K562 (cell line): ENCODE results near the gene SMC1A. TPM values are rescaled to one million over a fixed set of nuclear protein-coding genes. Genes with fewer than 3 reads are reported as not detected.

Experiments
- ATAC-seq: fragments of 200-7000 bp; cut with Tn5 transposase; 3 replicates; pipeline ENCODE4 v1.9.1; 2020; ENCODE audit warnings: moderate library complexity
- Bru-seq: library from RNA; stranded (reverse); fragments of 400-500 nt; gene quantifications from one replicate; lab custom pipeline; 2021; lab: Mats Ljungman, UMichigan
- BruChase-seq, 2 experiments: library from RNA; stranded (reverse); fragments of 400-500 nt; gene quantifications; one replicate each; lab custom pipeline; 2021; lab: Mats Ljungman, UMichigan
- BruUV-seq: library from RNA; stranded (reverse); fragments of 400-500 nt; replicated peaks from 2 replicates; lab custom pipeline; 2021; lab: Mats Ljungman, UMichigan
- CTCF ChIA-PET: fragments of 300-600 bp; formaldehyde crosslinking; extraction: SDS; loops from one replicate; lab custom pipeline; 2021; ENCODE audit warnings: low intra/inter-chr PET ratio; lab: Yijun Ruan, JAX
- POLR2A ChIA-PET: fragments of 300-600, 350-650 bp; sonication (Branson Sonifier 250); formaldehyde crosslinking; extraction: SDS; loops from one replicate; lab custom pipeline; 2021; ENCODE audit warnings: antibody characterized with exemption, inconsistent platforms; lab: Yijun Ruan, JAX
- DNase-seq, 4 experiments: peaks; one replicate each; pipeline versions ENCODE4 v3.0.0 to v3.0.0-alpha.2; 2011 to 2018; ENCODE audit warnings: low spot score in 3 of 4, mixed read lengths in 3 of 4; ENCODE audit errors: extremely low read depth in 1 of 4
- FAIRE-seq: peaks from 2 replicates; lab custom pipeline; 2011; peaks lifted over from hg19 to GRCh38; lab: Jason Lieb, UNC
- H2AFZ ChIP-seq: 2 replicates; pipeline ENCODE4 v1.6.0; 2011; ENCODE audit warnings: low read depth, low read length, control low read depth, inconsistent platforms
- H3K27ac ChIP-seq: fragments of 200-600 bp; 3 replicates; pipeline ENCODE4 v1.8.0; 2011; ENCODE audit warnings: low read depth, mild to moderate bottlenecking, control low read depth, inconsistent platforms, low read length, moderate library complexity, mixed read lengths; ENCODE audit errors: extremely low read depth
- H3K27me3 ChIP-seq, 2 experiments: fragments of 300-600 bp in 1 of 2; 2 replicates in 1 of 2; 3 replicates in 1 of 2; pipeline versions ENCODE4 v1.6.0 to v1.8.0; 2011; ENCODE audit warnings: inconsistent platforms in 2 of 2, low read length in 2 of 2, mild to moderate bottlenecking in 1 of 2, mixed read lengths in 1 of 2, moderate library complexity in 1 of 2; ENCODE audit not compliant: control insufficient read depth in 2 of 2, insufficient read depth in 2 of 2
- H3K36me3 ChIP-seq: fragments of 300-600 bp; 3 replicates; pipeline ENCODE4 v1.8.0; 2011; ENCODE audit warnings: mild to moderate bottlenecking, low read length, inconsistent platforms; ENCODE audit not compliant: control insufficient read depth, insufficient read depth
- H3K4me1 ChIP-seq, 2 experiments: fragments of 200-600 bp in 1 of 2; replicated peaks in 1 of 2; 2 replicates in 1 of 2; 3 replicates in 1 of 2; pipeline versions ENCODE4 v1.5.1 to v1.8.0; 2011; ENCODE audit warnings: inconsistent platforms in 2 of 2, low read length in 2 of 2, mild to moderate bottlenecking in 1 of 2, mixed read lengths in 1 of 2, moderate library complexity in 1 of 2; ENCODE audit not compliant: control insufficient read depth in 2 of 2, insufficient read depth in 2 of 2
- H3K4me2 ChIP-seq: 2 replicates; pipeline ENCODE4 v1.6.1; 2011; ENCODE audit warnings: low read length, control low read depth, inconsistent platforms, mixed read lengths; ENCODE audit not compliant: insufficient read depth
- H3K4me3 ChIP-seq: fragments of 200-600 bp; sonication (generic), shearing (Covaris generic); 2 replicates; pipeline ENCODE4 v1.5.1; 2016; ENCODE audit warnings: control low read depth, inconsistent platforms
- H3K79me2 ChIP-seq: fragments of 200-600 bp; 3 replicates; pipeline ENCODE4 v1.8.0; 2011; ENCODE audit warnings: low read length, inconsistent platforms; ENCODE audit not compliant: control insufficient read depth, insufficient read depth
- H3K9ac ChIP-seq, 2 experiments: 2 replicates each; pipeline versions ENCODE4 v1.6.0 to v1.6.1; 2011; ENCODE audit warnings: low read depth in 2 of 2, low read length in 2 of 2, control low read depth in 1 of 2, inconsistent platforms in 1 of 2, mild to moderate bottlenecking in 1 of 2, mixed read lengths in 1 of 2; ENCODE audit not compliant: insufficient read depth in 1 of 2
- H3K9me1 ChIP-seq: one replicate; pipeline ENCODE4 v1.6.0; 2011; ENCODE audit warnings: inconsistent platforms, mild to moderate bottlenecking, low read length, moderate library complexity; ENCODE audit not compliant: control insufficient read depth, insufficient read depth
- H3K9me3 ChIP-seq: replicated peaks from 2 replicates; pipeline ENCODE4 v1.5.1; 2011; ENCODE audit warnings: low read depth, low read length, inconsistent platforms; ENCODE audit not compliant: control insufficient read depth, insufficient read depth
- H4K20me1 ChIP-seq: replicated peaks from 2 replicates; pipeline ENCODE4 v1.6.1; 2011; ENCODE audit warnings: low read length, inconsistent platforms, mixed read lengths; ENCODE audit not compliant: control insufficient read depth, insufficient read depth
- ARID1B ChIP-seq: fragments of 450-650 bp; IDR thresholded peaks from 2 replicates; pipeline ENCODE4 v1.6.1; 2016; ENCODE audit warnings: antibody characterized with exemption, mild to moderate bottlenecking, inconsistent platforms
- ETS2 ChIP-seq: IDR thresholded peaks from 2 replicates; pipeline ENCODE4 v1.6.1; 2016; ENCODE audit warnings: borderline replicate concordance, missing genetic modification characterization, mild to moderate bottlenecking, moderate library complexity, missing compliant biosample characterization; ENCODE audit not compliant: poor library complexity, severe bottlenecking
- MAFF ChIP-seq: IDR thresholded peaks from 2 replicates; pipeline ENCODE4 v1.6.1; 2012; ENCODE audit warnings: low read length, improper control_type of control experiment
- MTA2 ChIP-seq: fragments of 450-650 bp; IDR thresholded peaks from 2 replicates; pipeline ENCODE4 v1.6.1; 2016; ENCODE audit warnings: low read depth
- MTA3 ChIP-seq: fragments of 450-650 bp; formaldehyde crosslinking; IDR thresholded peaks from 2 replicates; pipeline ENCODE4 v1.6.1; 2017; ENCODE audit warnings: mild to moderate bottlenecking, borderline replicate concordance
- NCOA4 ChIP-seq: fragments of 450-650 bp; IDR thresholded peaks from 2 replicates; pipeline ENCODE4 v1.6.1; 2018; ENCODE audit warnings: mild to moderate bottlenecking; ENCODE audit not compliant: partially characterized antibody
- NEUROD1 ChIP-seq: fragments of 150-350 bp; IDR thresholded peaks from 2 replicates; pipeline ENCODE4 v1.6.1; 2014; ENCODE audit warnings: borderline replicate concordance, low read length, low read depth; ENCODE audit not compliant: partially characterized antibody
- NFRKB ChIP-seq: fragments of 450-650 bp; IDR thresholded peaks from 2 replicates; pipeline ENCODE4 v1.6.1; 2016; ENCODE audit warnings: low read depth
- POLR2B ChIP-seq: fragments of 450-650 bp; IDR thresholded peaks from 2 replicates; pipeline ENCODE4 v1.6.1; 2018; ENCODE audit warnings: low read depth; ENCODE audit not compliant: partially characterized antibody
- POU5F1 ChIP-seq: fragments of 150-350 bp; IDR thresholded peaks from 2 replicates; pipeline ENCODE4 v1.6.1; 2014; ENCODE audit warnings: borderline replicate concordance, low read length, low read depth, mild to moderate bottlenecking; ENCODE audit not compliant: partially characterized antibody
- ZNF175 ChIP-seq: fragments of 200-800 bp; sonication (Bioruptor generic); IDR thresholded peaks from 2 replicates; pipeline ENCODE4 v1.6.1; 2016; ENCODE audit warnings: low read depth, mild to moderate bottlenecking, missing genetic modification characterization, missing compliant biosample characterization
- WGBS: fragments of 100-300 bp; shearing (Covaris generic); methylation state at CpG from one replicate; pipeline ENCODE4 v1.1.6; 2016; ENCODE audit warnings: low coverage, mixed read lengths; ENCODE audit not compliant: insufficient coverage; ENCODE audit errors: missing lambda C conversion rate; 5-methylcytosine and 5-hydroxymethylcytosine counted together
- in situ Hi-C: fragments of 300-500 bp; cut with MboI; formaldehyde crosslinking; loops from 4 replicates; pipeline ENCODE4 v1.15.0; 2018; ENCODE audit warnings: inconsistent platforms, mixed read lengths
- intact Hi-C: fragments of 100-400 bp; cut with micrococcal nuclease; formaldehyde crosslinking; loops from 2 replicates; pipeline ENCODE4 v1.14.2; 2022
- long read RNA-seq, 3 experiments: library from polyadenylated mRNA in 2 of 3; library from RNA in 1 of 3; unstranded in 2 of 3; stranded (forward) in 1 of 3; transcript quantifications; one replicate each; pipeline ENCODE4 v2.0.0, GENCODE V29; 2019 to 2022
- polyA minus RNA-seq, 3 experiments: library from RNA; depleted of rRNA, polyadenylated mRNA; stranded (reverse); fragments of >200 nt; gene quantifications; 2 replicates each; pipeline ENCODE4 v1.2.3, GENCODE V29; 2011
- polyA plus RNA-seq, 8 experiments: library from polyadenylated mRNA; depleted of rRNA in 4 of 8; stranded (reverse) in 5 of 8; unstranded in 3 of 8; fragments of >200 nt; fragmentation: Nextera tagmentation in 2 of 8; fragmentation: Illumina TruSeq in 1 of 8; extraction: Ambion mirVana in 2 of 8; extraction: Trizol in 1 of 8; gene quantifications; 2 replicates each; pipeline versions ENCODE4 v1.2.1 to v1.2.3, GENCODE V29; 2011 to 2014; ENCODE audit warnings: inconsistent platforms in 1 of 8, missing spikeins in 1 of 8
- total RNA-seq, 7 experiments: library from RNA; depleted of rRNA in 6 of 7; stranded (reverse); fragments of >200 nt in 6 of 7; fragmentation: Illumina TruSeq in 2 of 7; extraction: Trizol in 2 of 7; gene quantifications; 2 replicates each; pipeline versions ENCODE4 v1.2.1 to v1.2.3, GENCODE V29; 2011 to 2021; ENCODE audit warnings: low replicate concordance in 1 of 7
- TF ChIP-seq, protein P1 (sequence below): sonication (generic); formaldehyde crosslinking; IDR thresholded peaks from 2 replicates; pipeline ENCODE4 v1.8.1; 2022; ENCODE audit warnings: missing genetic modification reagents
- TF ChIP-seq, protein P2 (sequence below): fragments of 450-650 bp; IDR thresholded peaks from 2 replicates; pipeline ENCODE4 v1.6.1; 2018; ENCODE audit warnings: mild to moderate bottlenecking, low read depth; ENCODE audit not compliant: partially characterized antibody

Gene SMC1A
- total RNA-seq (2011; cell fraction: chromatin; rRNA removed; ENCODE audit: low replicate concordance), result 87.6 and 153 TPM in 2 replicates
- total RNA-seq (2011; cell fraction: nucleolus; rRNA removed), result 39.2 and 54.7 TPM in 2 replicates
- total RNA-seq (2011; cell fraction: nucleoplasm; rRNA removed), result 73.0 and 90.5 TPM in 2 replicates
- total RNA-seq (2014; rRNA removed) (55.6 and 71.0 TPM in 2 replicates), total RNA-seq (2014; rRNA removed; fragmentation: Illumina TruSeq; extraction: Trizol) (72.9 and 93.0 TPM in 2 replicates), total RNA-seq (2015; rRNA removed; fragmentation: Illumina TruSeq; extraction: Trizol) (63.8 and 70.1 TPM in 2 replicates), total RNA-seq (2021) (110 and 126 TPM in 2 replicates), polyA plus RNA-seq (2011; rRNA removed) (61.3 and 71.2 TPM in 2 replicates), polyA plus RNA-seq (2014; fragmentation: Illumina TruSeq; extraction: Trizol) (125 and 126 TPM in 2 replicates), polyA plus RNA-seq (2014; fragmentation: Nextera tagmentation; extraction: Ambion mirVana) (10 to 100 TPM; 28.5 to 43.6 TPM), polyA plus RNA-seq (2014; rRNA removed) (80.6 and 82.8 TPM in 2 replicates), polyA minus RNA-seq (2011; rRNA and poly(A)+ RNA removed) (149 and 164 TPM in 2 replicates), Bru-seq, nascent RNA (percentile 84 among the genes with signal in this experiment), BruChase-seq, experiment 1, labeled RNA remaining after a 2-hour chase (percentile 93 among the genes with signal in this experiment), BruChase-seq, experiment 2, labeled RNA remaining after a 6-hour chase (percentile 95 among the genes with signal in this experiment)
- polyA plus RNA-seq (2011; cell fraction: cytosol; rRNA removed), result 36.8 and 57.9 TPM in 2 replicates
- 70.3 and 89.4 TPM in 2 replicates for polyA plus RNA-seq (2011; cell fraction: nucleus; rRNA removed)
- 72.7 and 94.5 TPM in 2 replicates for polyA plus RNA-seq (2012)
- 82.7 and 109 TPM in 2 replicates for polyA minus RNA-seq (2011; cell fraction: cytosol; rRNA and poly(A)+ RNA removed)
- polyA minus RNA-seq (2011; cell fraction: nucleus; rRNA and poly(A)+ RNA removed), result 31.1 and 50.1 TPM in 2 replicates
- long read RNA-seq, experiment 1, full-length matches to known transcripts, result 49 of 372 reads
- long read RNA-seq, experiment 1, partial matches to known transcripts, result 230 of 372 reads
- long read RNA-seq, experiment 1, other reads (novel, unspliced or antisense), result 93 of 372 reads
- long read RNA-seq, experiment 2, partial matches to known transcripts, result 15 of 62 reads
- long read RNA-seq, experiment 2, other reads (novel, unspliced or antisense), result 47 of 62 reads
- long read RNA-seq, experiment 3, partial matches to known transcripts, result 69 of 94 reads
- long read RNA-seq, experiment 3, other reads (novel, unspliced or antisense), result 24 of 94 reads

DNA sequence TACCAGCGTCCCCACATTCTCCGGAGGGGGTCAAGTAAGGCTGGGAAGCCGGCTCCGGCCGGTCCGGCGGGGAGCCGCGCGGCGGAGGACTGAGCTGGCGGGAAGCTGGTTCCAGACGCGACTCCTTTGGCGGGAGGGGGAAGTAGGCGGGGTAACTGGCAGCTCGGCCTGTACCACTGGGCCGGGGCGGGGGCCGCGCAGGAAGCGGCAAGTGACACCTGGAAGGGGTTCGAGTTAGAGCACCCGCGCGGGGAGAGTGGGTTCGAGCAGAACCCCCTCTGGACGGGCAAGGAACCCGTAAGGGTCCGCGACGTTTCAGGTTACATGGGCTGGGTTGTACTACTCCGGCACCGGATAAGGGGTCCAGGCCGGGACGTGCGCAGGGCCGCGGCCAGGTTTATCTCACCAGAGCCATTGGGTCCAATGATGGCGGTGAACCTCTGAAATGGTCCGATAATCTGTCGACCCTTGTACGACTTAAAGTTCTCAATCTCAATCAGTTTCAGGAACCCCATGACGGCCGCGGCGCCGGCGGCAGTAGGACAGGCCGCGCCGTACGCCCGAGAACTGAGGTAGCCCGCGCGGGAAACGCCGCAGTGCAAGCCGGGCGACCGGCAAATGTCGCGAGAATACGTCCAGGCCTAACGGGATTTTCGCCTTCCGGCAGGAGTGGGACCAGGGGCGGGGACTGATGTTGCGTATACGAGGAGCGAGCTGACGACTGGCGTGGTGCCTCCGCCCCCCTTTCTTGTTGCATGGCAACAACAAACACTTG lies at the start of gene SMC1A:
Gene SMC1A (minus strand): TSS at position 569 of the 775 bp plus-strand sequence. CDS start 54 bp downstream, at position 515.
- no peaks in the 10 kb centered on the region for H3K27me3 ChIP-seq
- POLR2A ChIA-PET, result interaction anchor here (0.6 to 4.1 kb wide), 33 partner anchors 8 to 1105 kb away, joined by 3 to 37 read pairs (median 3); partner anchors contain the start of gene HSD17B10
- intact Hi-C loops, result no loop called here
- peaks cover 4 to 9% of the 10 kb centered on the region in 2 experiments; a peak in 4 of 5 replicates for H3K4me1 ChIP-seq
- H3K9me1 ChIP-seq, result no peaks in the 10 kb centered on the region
- H4K20me1 ChIP-seq, result peaks cover 19% of the 10 kb centered on the region
- peak within 1 kb of the TSS; percentile 94 for H3K4me2 ChIP-seq
- CTCF ChIA-PET, result no interaction called here
- H3K27ac ChIP-seq, result peak within 1 kb of the TSS; percentile 100
- FAIRE-seq, result peak; percentile 98
- peak within 1 kb of the TSS; percentile 100 for H3K9ac ChIP-seq
- no peaks in the 10 kb centered on the region for H3K9me3 ChIP-seq
- in situ Hi-C loops, result no loop called here
- DNase-seq, result peak; percentile 87 to 98 (median 92)
- H3K36me3 ChIP-seq, result peaks cover 30% of the 10 kb centered on the region
- H3K4me3 ChIP-seq, result peak within 1 kb of the TSS; percentile 90
- WGBS, result 1% methylated on average over 35 of the region's 75 CpGs
- H3K79me2 ChIP-seq, result peaks cover 51% of the 10 kb centered on the region
- no TSS peak for BruUV-seq
- H2AFZ ChIP-seq, result peak within 1 kb of the TSS; percentile 95
- peak; percentile 94 for ATAC-seq
- TF ChIP-seq POU5F1 (no peak), MTA3 (peak; percentile 50; the same call in 1 of the 2 replicates), MAFF (no peak; the same call in 1 of the 2 replicates), MTA2 (no peak), ARID1B (no peak), ZNF175 (no peak), POLR2B (peak; percentile 56), NFRKB (0 out of 2 replicates have a peak, but pooled peaks have one; percentile 29), NEUROD1 (peak; percentile 15), NCOA4 (no peak), ETS2 (no peak)
- TF ChIP-seq, protein P1, sequence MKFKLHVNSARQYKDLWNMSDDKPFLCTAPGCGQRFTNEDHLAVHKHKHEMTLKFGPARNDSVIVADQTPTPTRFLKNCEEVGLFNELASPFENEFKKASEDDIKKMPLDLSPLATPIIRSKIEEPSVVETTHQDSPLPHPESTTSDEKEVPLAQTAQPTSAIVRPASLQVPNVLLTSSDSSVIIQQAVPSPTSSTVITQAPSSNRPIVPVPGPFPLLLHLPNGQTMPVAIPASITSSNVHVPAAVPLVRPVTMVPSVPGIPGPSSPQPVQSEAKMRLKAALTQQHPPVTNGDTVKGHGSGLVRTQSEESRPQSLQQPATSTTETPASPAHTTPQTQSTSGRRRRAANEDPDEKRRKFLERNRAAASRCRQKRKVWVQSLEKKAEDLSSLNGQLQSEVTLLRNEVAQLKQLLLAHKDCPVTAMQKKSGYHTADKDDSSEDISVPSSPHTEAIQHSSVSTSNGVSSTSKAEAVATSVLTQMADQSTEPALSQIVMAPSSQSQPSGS (CRISPR knock-in tag), result no peak
- TF ChIP-seq, protein P2, sequence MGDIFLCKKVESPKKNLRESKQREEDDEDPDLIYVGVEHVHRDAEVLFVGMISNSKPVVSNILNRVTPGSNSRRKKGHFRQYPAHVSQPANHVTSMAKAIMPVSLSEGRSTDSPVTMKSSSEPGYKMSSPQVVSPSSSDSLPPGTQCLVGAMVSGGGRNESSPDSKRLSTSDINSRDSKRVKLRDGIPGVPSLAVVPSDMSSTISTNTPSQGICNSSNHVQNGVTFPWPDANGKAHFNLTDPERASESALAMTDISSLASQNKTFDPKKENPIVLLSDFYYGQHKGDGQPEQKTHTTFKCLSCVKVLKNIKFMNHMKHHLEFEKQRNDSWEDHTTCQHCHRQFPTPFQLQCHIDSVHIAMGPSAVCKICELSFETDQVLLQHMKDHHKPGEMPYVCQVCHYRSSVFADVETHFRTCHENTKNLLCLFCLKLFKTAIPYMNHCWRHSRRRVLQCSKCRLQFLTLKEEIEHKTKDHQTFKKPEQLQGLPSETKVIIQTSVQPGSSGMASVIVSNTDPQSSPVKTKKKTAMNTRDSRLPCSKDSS, result no peak
